Panc1 (cell line): ENCODE data around the gene ARL2. TPM values are rescaled to one million over a fixed set of nuclear protein-coding genes. Genes with fewer than 3 reads are reported as not detected.

Source experiments
- ATAC-seq: fragments of 200-7000 bp; cut with Tn5 transposase; 2 replicates; pipeline ENCODE4 v1.9.1; 2020; ENCODE audit warnings: mild to moderate bottlenecking, moderate library complexity
- BruUV-seq: library from RNA; stranded (reverse); fragments of 400-500 nt; replicated peaks from 2 replicates; lab custom pipeline; 2021; lab: Mats Ljungman, UMichigan
- CTCF ChIA-PET: fragments of 300-600 bp; sonication (Branson Sonifier 250); formaldehyde crosslinking; loops from one replicate; lab custom pipeline; 2022; ENCODE audit warnings: antibody characterized with exemption; lab: Charles Lee
- POLR2A ChIA-PET: fragments of 300-600 bp; sonication (Branson Sonifier 250); formaldehyde crosslinking; loops from one replicate; lab custom pipeline; 2022; ENCODE audit warnings: antibody characterized with exemption; lab: Charles Lee
- DNase-seq: peaks from one replicate; pipeline ENCODE4 v3.0.0-alpha.2; 2010; ENCODE audit warnings: low read depth, low spot score
- H3K27ac ChIP-seq: 2 replicates; pipeline ENCODE4 v1.5.1; 2011; ENCODE audit warnings: mild to moderate bottlenecking, low read length, inconsistent platforms
- H3K27me3 ChIP-seq: fragments of 200-500 bp; sonication (Bioruptor generic); 2 replicates; pipeline ENCODE4 v1.6.0; 2014; ENCODE audit warnings: low read length, inconsistent platforms; ENCODE audit not compliant: control insufficient read depth, insufficient read depth
- H3K36me3 ChIP-seq: fragments of 200-500 bp; sonication (Bioruptor generic); 2 replicates; pipeline ENCODE4 v1.5.1; 2014; ENCODE audit warnings: inconsistent platforms, mild to moderate bottlenecking, low read length, moderate library complexity; ENCODE audit not compliant: control insufficient read depth, insufficient read depth
- H3K4me1 ChIP-seq: 2 replicates; pipeline ENCODE4 v1.5.1; 2011; ENCODE audit warnings: inconsistent platforms, mild to moderate bottlenecking, low read length, moderate library complexity; ENCODE audit not compliant: control insufficient read depth, insufficient read depth
- H3K4me3 ChIP-seq, 2 experiments: 2 replicates each; pipeline ENCODE4 v1.5.1; 2011 to 2012; ENCODE audit warnings: low read depth in 2 of 2, low read length in 2 of 2, mild to moderate bottlenecking in 2 of 2, inconsistent platforms in 1 of 2, moderate library complexity in 1 of 2
- H3K9me3 ChIP-seq: fragments of 200-500 bp; sonication (Bioruptor generic); 2 replicates; pipeline ENCODE4 v1.5.1; 2014; ENCODE audit warnings: low read depth, mild to moderate bottlenecking, inconsistent platforms, low read length, moderate library complexity; ENCODE audit not compliant: control insufficient read depth, insufficient read depth
- POLR2AphosphoS5 ChIP-seq: IDR thresholded peaks from 2 replicates; pipeline ENCODE4 v1.6.1; 2012; ENCODE audit warnings: mild to moderate bottlenecking, low read depth, low read length, moderate library complexity
- SIN3A ChIP-seq: IDR thresholded peaks from 2 replicates; pipeline ENCODE4 v1.6.1; 2012; ENCODE audit warnings: low read depth, mild to moderate bottlenecking, low read length, moderate library complexity, borderline replicate concordance; ENCODE audit not compliant: insufficient read depth
- TCF7L2 ChIP-seq: IDR thresholded peaks from 2 replicates; pipeline ENCODE4 v1.6.1; 2011; ENCODE audit warnings: mild to moderate bottlenecking, low read depth, low read length, inconsistent platforms
- in situ Hi-C: cut with HindIII; loops from 2 replicates; pipeline ENCODE4 v1.10.0; 2016; ENCODE audit warnings: low sequenced_read_pairs, low pct_unique_long_range_greater_than_20kb
- intact Hi-C: fragments of 100-400 bp; cut with micrococcal nuclease; formaldehyde crosslinking; loops from one replicate; pipeline ENCODE4 v1.10.0; 2022; ENCODE audit not compliant: unreplicated experiment
- total RNA-seq: library from RNA; stranded (reverse); gene quantifications from one replicate; pipeline ENCODE4 v1.2.1, GENCODE V29; 2021; ENCODE audit not compliant: unreplicated experiment
- TF ChIP-seq, protein P1 (sequence below): fragments of 450-650 bp; IDR thresholded peaks from 2 replicates; pipeline ENCODE4 v1.5.1; 2017; ENCODE audit warnings: mild to moderate bottlenecking
- TF ChIP-seq, protein P2 (sequence below), 2 experiments: IDR thresholded peaks; 2 replicates each; pipeline ENCODE4 v1.6.1; 2011 to 2012; ENCODE audit warnings: low read depth in 2 of 2, control low read depth in 1 of 2, low read length in 1 of 2, mild to moderate bottlenecking in 1 of 2, moderate library complexity in 1 of 2; ENCODE audit not compliant: insufficient read depth in 1 of 2

The ARL2 gene
- total RNA-seq, 1 experiment from 2014 or later: 177 TPM

DNA sequence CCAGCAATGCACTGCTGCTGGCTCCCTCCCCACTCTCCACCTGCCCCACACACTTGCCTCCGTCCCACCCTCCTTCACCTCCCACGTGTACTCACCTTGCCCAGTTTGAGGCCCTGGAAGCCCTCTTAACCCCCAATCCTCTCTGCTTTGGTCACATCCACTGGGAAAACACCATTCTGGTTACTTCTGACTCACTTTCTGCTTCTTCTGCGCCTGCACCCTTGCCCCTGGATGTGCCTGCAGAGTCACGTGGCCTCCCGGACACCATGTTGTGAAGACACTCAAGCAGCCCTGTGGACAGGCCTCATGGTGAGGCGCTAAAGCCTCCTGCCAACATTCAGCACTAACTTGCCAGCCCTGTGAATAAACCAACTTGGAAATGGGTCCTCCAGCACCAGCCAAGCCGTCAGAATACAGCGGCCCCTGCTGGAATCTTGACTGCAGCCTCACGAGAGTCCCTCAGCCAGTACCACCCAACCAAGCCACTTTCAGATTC lies 47.0 kb downstream of the ARL2 start:
- Histone ChIP-seq H3K27me3 (no peaks in the 10 kb centered on the region), H3K9me3 (no peaks in the 10 kb centered on the region), H3K4me1 (no peaks in the 10 kb centered on the region), H3K27ac (no peak overlapping the region), H3K4me3 (no peak overlapping the region), H3K36me3 (no peaks in the 10 kb centered on the region)
- ChIA-PET CTCF (no interaction called here), POLR2A (no interaction called here)
- DNase-seq: no peak
- in situ Hi-C loops (no loop called here), intact Hi-C loops (no loop called here)
- no TSS peak for BruUV-seq
- no peak for TF ChIP-seq TCF7L2
- TF ChIP-seq SIN3A: no peak
- no peak for TF ChIP-seq POLR2AphosphoS5
- TF ChIP-seq, protein P1, sequence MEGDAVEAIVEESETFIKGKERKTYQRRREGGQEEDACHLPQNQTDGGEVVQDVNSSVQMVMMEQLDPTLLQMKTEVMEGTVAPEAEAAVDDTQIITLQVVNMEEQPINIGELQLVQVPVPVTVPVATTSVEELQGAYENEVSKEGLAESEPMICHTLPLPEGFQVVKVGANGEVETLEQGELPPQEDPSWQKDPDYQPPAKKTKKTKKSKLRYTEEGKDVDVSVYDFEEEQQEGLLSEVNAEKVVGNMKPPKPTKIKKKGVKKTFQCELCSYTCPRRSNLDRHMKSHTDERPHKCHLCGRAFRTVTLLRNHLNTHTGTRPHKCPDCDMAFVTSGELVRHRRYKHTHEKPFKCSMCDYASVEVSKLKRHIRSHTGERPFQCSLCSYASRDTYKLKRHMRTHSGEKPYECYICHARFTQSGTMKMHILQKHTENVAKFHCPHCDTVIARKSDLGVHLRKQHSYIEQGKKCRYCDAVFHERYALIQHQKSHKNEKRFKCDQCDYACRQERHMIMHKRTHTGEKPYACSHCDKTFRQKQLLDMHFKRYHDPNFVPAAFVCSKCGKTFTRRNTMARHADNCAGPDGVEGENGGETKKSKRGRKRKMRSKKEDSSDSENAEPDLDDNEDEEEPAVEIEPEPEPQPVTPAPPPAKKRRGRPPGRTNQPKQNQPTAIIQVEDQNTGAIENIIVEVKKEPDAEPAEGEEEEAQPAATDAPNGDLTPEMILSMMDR: no peak
- TF ChIP-seq, protein P2, sequence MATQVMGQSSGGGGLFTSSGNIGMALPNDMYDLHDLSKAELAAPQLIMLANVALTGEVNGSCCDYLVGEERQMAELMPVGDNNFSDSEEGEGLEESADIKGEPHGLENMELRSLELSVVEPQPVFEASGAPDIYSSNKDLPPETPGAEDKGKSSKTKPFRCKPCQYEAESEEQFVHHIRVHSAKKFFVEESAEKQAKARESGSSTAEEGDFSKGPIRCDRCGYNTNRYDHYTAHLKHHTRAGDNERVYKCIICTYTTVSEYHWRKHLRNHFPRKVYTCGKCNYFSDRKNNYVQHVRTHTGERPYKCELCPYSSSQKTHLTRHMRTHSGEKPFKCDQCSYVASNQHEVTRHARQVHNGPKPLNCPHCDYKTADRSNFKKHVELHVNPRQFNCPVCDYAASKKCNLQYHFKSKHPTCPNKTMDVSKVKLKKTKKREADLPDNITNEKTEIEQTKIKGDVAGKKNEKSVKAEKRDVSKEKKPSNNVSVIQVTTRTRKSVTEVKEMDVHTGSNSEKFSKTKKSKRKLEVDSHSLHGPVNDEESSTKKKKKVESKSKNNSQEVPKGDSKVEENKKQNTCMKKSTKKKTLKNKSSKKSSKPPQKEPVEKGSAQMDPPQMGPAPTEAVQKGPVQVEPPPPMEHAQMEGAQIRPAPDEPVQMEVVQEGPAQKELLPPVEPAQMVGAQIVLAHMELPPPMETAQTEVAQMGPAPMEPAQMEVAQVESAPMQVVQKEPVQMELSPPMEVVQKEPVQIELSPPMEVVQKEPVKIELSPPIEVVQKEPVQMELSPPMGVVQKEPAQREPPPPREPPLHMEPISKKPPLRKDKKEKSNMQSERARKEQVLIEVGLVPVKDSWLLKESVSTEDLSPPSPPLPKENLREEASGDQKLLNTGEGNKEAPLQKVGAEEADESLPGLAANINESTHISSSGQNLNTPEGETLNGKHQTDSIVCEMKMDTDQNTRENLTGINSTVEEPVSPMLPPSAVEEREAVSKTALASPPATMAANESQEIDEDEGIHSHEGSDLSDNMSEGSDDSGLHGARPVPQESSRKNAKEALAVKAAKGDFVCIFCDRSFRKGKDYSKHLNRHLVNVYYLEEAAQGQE (IDR thresholded peaks at IDR 0.05; ENCODE audit: insufficient read depth in 1 of 2, low read depth in 2 of 2, low read length in 1 of 2): no peak
- ATAC-seq: peak; percentile 51

- no TSS peak for BruUV-seq
- no peak overlapping the region for H3K4me3 ChIP-seq
- no peak overlapping the region for H3K27ac ChIP-seq
- intact Hi-C loops: no loop called here
- ATAC-seq: no peak
- no peaks in the 10 kb centered on the region for H3K36me3 ChIP-seq
- TF ChIP-seq SIN3A (no peak), TCF7L2 (no peak), POLR2AphosphoS5 (no peak)
- TF ChIP-seq, protein P1: no peak
- TF ChIP-seq, protein P2 (IDR thresholded peaks at IDR 0.05; ENCODE audit: insufficient read depth in 1 of 2, low read depth in 2 of 2, low read length in 1 of 2): no peak
- ChIA-PET CTCF (interaction anchor here (0.6 kb wide), 1 partner anchor 67 kb away, joined by 3 read pairs; no protein-coding TSS in a partner anchor), POLR2A (no interaction called here)
- no peaks in the 10 kb centered on the region for H3K27me3 ChIP-seq
- H3K9me3 ChIP-seq: no peaks in the 10 kb centered on the region
- in situ Hi-C loops: no loop called here
- H3K4me1 ChIP-seq: no peaks in the 10 kb centered on the region
- no peak for DNase-seq
Observed at GRCh38 chr11:65063532-65063931, 49.6 kb downstream of the ARL2 start.
